Colonic mucosa (tissue), 4 donors: Measurements from ENCODE around the gene C3orf33. TPM values are rescaled to one million over a fixed set of nuclear protein-coding genes. Genes with fewer than 3 reads are reported as not detected.
"Not testable (repeated sequence)": the region's sequence is repeated elsewhere in the genome, so short reads cannot be mapped to it uniquely, and the experiment has no call there.

Experiments used
- DNase-seq: peaks from one replicate; pipeline ENCODE4 v3.0.0-alpha.2; 2020
- H3K27ac ChIP-seq: fragments of 200-600 bp; one replicate; pipeline ENCODE4 v1.8.0; 2021
- H3K27me3 ChIP-seq: fragments of 200-600 bp; one replicate; pipeline ENCODE4 v1.8.0; 2021
- H3K36me3 ChIP-seq: fragments of 200-600 bp; one replicate; pipeline ENCODE4 v1.8.0; 2021
- H3K4me1 ChIP-seq: fragments of 200-600 bp; one replicate; pipeline ENCODE4 v1.8.0; 2021; ENCODE audit warnings: mild to moderate bottlenecking
- H3K4me3 ChIP-seq: fragments of 200-600 bp; one replicate; pipeline ENCODE4 v1.8.0; 2021
- H3K9ac ChIP-seq, 2 donors: one replicate each; pipeline ENCODE4 v1.7.0; 2013; ENCODE audit warnings: control low read depth in 2 of 2, low read depth in 2 of 2, low read length in 2 of 2
- H3K9me3 ChIP-seq: fragments of 200-600 bp; one replicate; pipeline ENCODE4 v1.8.0; 2021
- CTCF ChIP-seq: fragments of 200-600 bp; IDR thresholded peaks from one replicate; pipeline ENCODE4 v1.8.0; 2022; ENCODE audit warnings: antibody characterized with exemption, mild to moderate bottlenecking
- intact Hi-C: fragments of 100-400 bp; cut with DNase I; formaldehyde crosslinking; loops from one replicate; pipeline ENCODE4 v1.14.1; 2022
- total RNA-seq, 2 donors: library from RNA; stranded (reverse); fragmentation: NEBNext Ultra II Directional in 1 of 2; extraction: Animal tissue kit (Norgen Biotek cat#: 25700) in 1 of 2; gene quantifications; one replicate each; pipeline ENCODE4 v1.2.1, GENCODE V29; 2021
- donor health status: healthy.
- donor health status: DM: no; HTN: no; CAD: no.
- donor health status: DM: no; HTN: no; CAD: no.

Gene C3orf33
- 1 to 10 TPM; 2.4 to 2.8 TPM for total RNA-seq

- H3K9ac ChIP-seq = peak within 1 kb of the TSS; percentile 77 to 93
- H3K9me3 ChIP-seq = no peaks in the 10 kb centered on the region
- no peaks in the 10 kb centered on the region for H3K27me3 ChIP-seq
- DNase-seq = peak; percentile 75
- H3K4me3 ChIP-seq = peak within 1 kb of the TSS; percentile 82
- no peaks in the 10 kb centered on the region for H3K4me1 ChIP-seq
- H3K36me3 ChIP-seq = no peaks in the 10 kb centered on the region
- peak within 1 kb of the TSS; percentile 56 for H3K27ac ChIP-seq
- peak; percentile 82 for TF ChIP-seq CTCF
- intact Hi-C loops = loop anchor here (10.0 kb wide), 2 partner anchors 59 to 139 kb away; no protein-coding TSS in a partner anchor
Measured at GRCh38 chr3:155805802-155806618, at the start of gene C3orf33. TSS of gene C3orf33 (minus strand) at chr3:155806278. CDS start at chr3:155806252, 26 bp downstream.

- no peak for TF ChIP-seq CTCF
- peak within 1 kb of the TSS; percentile 87 to 98 for H3K9ac ChIP-seq
- DNase-seq = peak; percentile 99
- H3K9me3 ChIP-seq = no peaks in the 10 kb centered on the region
- no peaks in the 10 kb centered on the region for H3K27me3 ChIP-seq
- intact Hi-C loops = loop anchor here (10.0 kb wide), 1 partner anchor 110 kb away; the partner anchor contains the start of gene PLCH1
- H3K4me3 ChIP-seq = peak within 1 kb of the TSS; percentile 96
- H3K36me3 ChIP-seq = no peaks in the 10 kb centered on the region
- peak within 1 kb of the TSS; percentile 98 for H3K27ac ChIP-seq
- peaks cover 19% of the 10 kb centered on the region for H3K4me1 ChIP-seq
Measured at GRCh38 chr3:155854141-155854940, 48.3 kb upstream of the C3orf33 start, which contains the start of gene SLC33A1. TSS of gene SLC33A1 (minus strand) at chr3:155854427. CDS start at chr3:155853997, 430 bp downstream.

- intact Hi-C loops = loop anchor here (10.0 kb wide), 1 partner anchor 109 kb away; the partner anchor contains the start of gene PLCH1
- H3K4me3 ChIP-seq = peak overlapping the region; percentile 96
- H3K9ac ChIP-seq = peak overlapping the region; percentile 87 to 98
- TF ChIP-seq CTCF = no peak
- H3K36me3 ChIP-seq = no peaks in the 10 kb centered on the region
- H3K27ac ChIP-seq = peak overlapping the region; percentile 98
- no peaks in the 10 kb centered on the region for H3K27me3 ChIP-seq
- DNase-seq = peak; percentile 37
- H3K4me1 ChIP-seq = peaks cover 25% of the 10 kb centered on the region
- no peaks in the 10 kb centered on the region for H3K9me3 ChIP-seq
Measured at GRCh38 chr3:155853214-155854140, 47.4 kb upstream of the C3orf33 start.

GRCh38 chr3:155852341-155852740 is 46.3 kb upstream of the C3orf33 start:
- H3K27ac ChIP-seq = no peak overlapping the region
- TF ChIP-seq CTCF = no peak
- peaks cover 25% of the 10 kb centered on the region for H3K4me1 ChIP-seq
- intact Hi-C loops = loop anchor here (10.0 kb wide), 1 partner anchor 108 kb away; the partner anchor contains the start of gene PLCH1
- peak overlapping the region; percentile 44 to 98 for H3K9ac ChIP-seq
- H3K36me3 ChIP-seq = no peaks in the 10 kb centered on the region
- H3K4me3 ChIP-seq = peak overlapping the region; percentile 96
- DNase-seq = no peak
- H3K27me3 ChIP-seq = no peaks in the 10 kb centered on the region
- no peaks in the 10 kb centered on the region for H3K9me3 ChIP-seq

GRCh38 chr3:155849404-155849803 is 43.3 kb upstream of the C3orf33 start:
- H3K9me3 ChIP-seq, intact Hi-C loops, H3K27me3 ChIP-seq, H3K9ac ChIP-seq, DNase-seq, H3K36me3 ChIP-seq, H3K4me3 ChIP-seq, H3K27ac ChIP-seq: not testable (repeated sequence)
- peaks cover 25% of the 10 kb centered on the region for H3K4me1 ChIP-seq
